RPMI8226 (cell line): Measurements from ENCODE around the gene ZNF587B.
A peak's percentile ranks its signal among the peaks of the same experiment; 100 is the strongest.
"Not testable (repeated sequence)": the region's sequence is repeated elsewhere in the genome, so short reads cannot be mapped to it uniquely, and the experiment has no call there.

ENCODE experiments used
- DNase-seq: peaks from one replicate; pipeline ENCODE4 v3.0.0-alpha.2; 2015

The ZNF587B gene

GRCh38 chr19:57872450-57872849 lies 42.4 kb downstream of the ZNF587B start:
- DNase-seq: no peak

GRCh38 chr19:57873883-57874799 lies 44.0 kb downstream of the ZNF587B start:
- DNase-seq: not testable (repeated sequence)

- DNase-seq: no peak
Observed at GRCh38 chr19:57886046-57886445, 55.9 kb downstream of the ZNF587B start.

GRCh38 chr19:57887195-57887941 lies 57.3 kb downstream of the ZNF587B start:
- DNase-seq: peak; percentile 16

- no peak for DNase-seq
Observed at GRCh38 chr19:57888107-57888559, 58.0 kb downstream of the ZNF587B start.

- peak; percentile 91 for DNase-seq
Observed at GRCh38 chr19:57888560-57889231, 58.6 kb downstream of the ZNF587B start, which contains the start of gene ZNF814. Gene ZNF814 (minus strand): TSS chr19:57889037. CDS start chr19:57888802, 235 bp downstream.

- DNase-seq: not testable (repeated sequence)
Observed at GRCh38 chr19:57890706-57891105, 60.6 kb downstream of the ZNF587B start.
